NCI-H1105 (cell line): ENCODE measurements around the gene IFIT3.
A peak's percentile ranks its signal among the peaks of the same experiment; 100 is the strongest.
"Not testable (repeated sequence)": the region's sequence is repeated elsewhere in the genome, so short reads cannot be mapped to it uniquely, and the experiment has no call there.

Experiments
- DNase-seq: peaks from one replicate; lab custom pipeline; 2025; lab: John Stamatoyannopoulos, UW

The IFIT3 gene

DNA sequence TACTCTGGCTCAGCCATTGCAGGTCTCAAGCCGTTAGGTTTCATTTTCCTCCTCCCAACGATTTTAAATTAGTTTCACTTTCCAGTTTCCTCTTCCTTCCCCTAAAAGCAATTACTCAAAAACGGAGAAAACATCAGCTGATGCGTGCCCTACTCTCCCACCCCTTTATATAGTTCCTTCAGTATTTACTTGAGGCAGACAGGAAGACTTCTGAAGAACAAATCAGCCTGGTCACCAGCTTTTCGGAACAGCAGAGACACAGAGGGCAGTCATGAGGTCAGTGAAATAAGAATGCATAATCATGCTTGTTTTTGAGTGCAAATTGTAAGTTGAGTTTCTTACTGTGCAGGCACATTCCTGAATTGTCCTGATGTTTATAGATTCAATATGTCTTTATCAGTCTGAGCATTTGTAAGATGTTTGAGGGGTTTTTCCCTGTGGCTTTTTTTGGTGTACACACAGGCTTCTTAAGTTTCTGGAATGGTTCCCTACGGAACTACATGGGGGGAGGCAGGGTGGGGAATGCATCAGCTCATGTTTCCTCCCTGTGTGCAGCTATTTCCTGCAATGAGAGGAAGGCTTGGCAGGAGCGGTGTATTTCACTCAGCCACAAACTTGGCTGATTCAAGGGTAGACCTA is at the start of gene IFIT3:
TSS of gene IFIT3 (plus strand) at position 195 of the 639 bp plus-strand sequence. CDS start at position 272, 77 bp downstream.
- DNase-seq, result no peak

DNA sequence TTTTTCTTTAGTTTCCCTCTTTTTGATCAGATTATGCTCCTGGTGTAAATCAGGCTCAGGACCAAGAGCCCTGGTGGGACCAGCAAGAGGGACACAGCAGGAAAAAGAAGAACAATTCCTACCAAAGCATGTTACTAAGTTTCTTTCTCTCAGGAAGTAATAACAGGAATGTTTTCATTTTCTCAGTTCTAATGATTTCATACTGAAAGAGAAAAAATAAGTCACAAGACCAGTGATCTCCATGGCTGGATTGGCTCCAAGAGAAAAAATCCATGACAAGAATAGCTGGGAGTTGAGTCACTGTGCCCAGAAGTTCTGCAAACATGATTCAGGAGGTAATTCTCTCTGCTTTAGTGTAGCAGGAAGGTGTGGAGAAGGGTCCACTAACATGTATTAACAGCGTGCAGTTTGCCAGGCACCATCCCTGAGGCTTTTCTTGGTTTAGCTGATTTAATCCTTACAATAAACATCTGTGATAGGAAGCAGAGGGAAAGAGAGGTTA is 49.7 kb upstream of the IFIT3 start:
- no peak for DNase-seq

- no peak for DNase-seq
Measured at GRCh38 chr10:89278900-89279392, 48.9 kb upstream of the IFIT3 start.

DNA sequence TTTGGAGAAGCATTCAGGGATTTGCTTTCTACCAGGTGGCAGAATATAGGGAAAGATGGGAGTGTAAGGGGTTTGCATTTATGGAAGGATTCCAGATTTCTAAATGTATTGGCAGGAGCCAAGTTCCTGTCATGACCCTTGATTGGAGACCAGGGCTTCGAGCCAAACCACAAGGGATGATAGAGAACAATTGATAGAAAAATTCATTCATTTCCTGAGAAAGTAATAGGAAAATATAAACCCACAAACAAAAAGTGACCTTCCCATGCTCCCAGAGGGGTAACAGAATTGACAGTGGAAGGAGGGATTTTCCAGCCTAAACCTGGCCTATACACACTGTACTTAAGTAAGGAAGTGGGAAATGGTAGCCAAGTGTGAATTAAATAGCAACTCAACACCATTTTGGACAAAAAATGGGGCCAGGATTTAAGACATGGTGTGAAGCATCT is 48.4 kb upstream of the IFIT3 start:
- peak; percentile 41 for DNase-seq

GRCh38 chr10:89280508-89280907 is 47.3 kb upstream of the IFIT3 start:
- DNase-seq, result no peak

- DNase-seq, result no peak
Measured at GRCh38 chr10:89281606-89282395, 46.0 kb upstream of the IFIT3 start.

GRCh38 chr10:89283025-89283935 is 44.5 kb upstream of the IFIT3 start:
- no peak for DNase-seq

- DNase-seq, result no peak
Measured at GRCh38 chr10:89283936-89284475, 43.8 kb upstream of the IFIT3 start.

DNA sequence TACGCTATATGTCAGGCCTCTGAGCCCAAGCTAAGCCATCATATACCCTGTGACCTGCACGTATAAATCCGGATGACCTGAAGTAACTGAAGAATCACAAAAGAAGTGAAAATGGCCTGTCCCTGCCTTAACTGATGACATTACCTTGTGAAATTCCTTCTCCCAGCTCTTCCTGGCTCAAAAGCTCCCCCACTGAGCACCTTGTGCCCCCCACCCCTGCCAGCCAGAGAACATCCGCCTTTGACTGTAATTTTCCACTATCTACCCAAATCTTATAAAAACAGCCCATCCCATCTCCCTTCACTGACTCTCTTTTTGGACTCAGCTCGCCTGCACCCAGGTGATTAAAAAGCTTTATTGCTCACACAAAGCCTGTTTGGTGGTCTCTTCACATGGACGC is 43.1 kb upstream of the IFIT3 start:
- DNase-seq, result not testable (repeated sequence)

DNA sequence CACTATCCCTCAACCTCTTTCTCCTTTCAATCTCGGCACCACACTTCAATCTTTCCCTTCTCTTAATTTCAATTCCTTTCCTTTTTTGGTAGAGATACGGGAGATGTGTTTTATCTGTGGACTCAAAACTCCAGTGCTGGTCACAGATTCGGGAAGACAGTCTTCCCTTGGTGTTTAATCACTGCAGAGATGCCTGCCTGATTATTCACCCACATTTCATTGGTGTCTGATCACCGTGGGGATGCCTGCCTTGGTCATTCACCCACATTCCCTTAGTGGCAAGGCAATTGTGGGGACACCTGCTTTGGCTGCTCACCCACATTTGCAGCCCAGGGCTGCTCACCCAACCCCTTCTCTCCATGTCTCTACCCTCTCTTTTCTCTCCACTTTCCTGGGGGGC is 42.5 kb upstream of the IFIT3 start:
- DNase-seq, result not testable (repeated sequence)

DNA sequence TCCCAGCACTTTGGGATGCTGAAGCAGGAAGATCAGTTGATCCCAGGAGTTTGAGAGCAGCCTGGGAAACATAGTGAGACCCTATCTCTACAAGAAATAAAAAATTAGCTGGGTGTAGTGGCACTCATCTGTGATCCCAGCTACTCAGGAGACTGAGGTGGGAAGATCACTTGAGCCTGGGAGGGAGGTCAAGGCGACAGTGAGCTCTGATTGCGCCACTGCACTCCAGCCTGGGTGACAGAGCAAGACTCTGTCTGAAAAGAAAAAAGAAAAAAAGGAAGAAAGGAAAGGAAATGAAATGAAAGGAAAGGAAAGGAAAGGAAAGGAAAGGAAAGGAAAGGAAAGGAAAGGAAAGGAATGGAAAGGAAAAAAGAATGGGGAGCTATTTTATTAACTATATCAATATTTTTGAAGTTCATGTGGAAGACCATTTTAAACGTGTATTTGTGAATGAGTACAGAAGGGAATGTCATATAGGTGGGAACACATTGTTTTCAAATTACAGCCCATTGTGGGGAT is 33.0 kb upstream of the IFIT3 start:
- no peak for DNase-seq

DNA sequence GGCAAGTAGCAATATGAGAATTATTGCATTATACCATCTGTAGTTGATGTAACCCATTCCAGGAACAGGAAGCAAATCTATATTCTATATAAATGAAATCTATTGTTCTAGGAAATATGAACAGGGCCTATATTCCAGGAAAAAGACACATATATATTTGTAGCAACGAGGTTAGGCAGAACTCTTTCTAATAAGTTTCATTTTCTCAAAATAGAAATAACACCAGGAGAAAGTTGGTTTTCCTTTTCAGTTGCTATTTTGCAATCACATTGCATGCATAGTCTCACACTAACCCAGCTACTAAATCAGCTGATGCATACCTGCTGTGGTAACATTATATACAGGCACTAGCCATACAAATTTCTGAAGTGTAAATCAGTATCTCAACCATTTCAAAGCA is 32.2 kb upstream of the IFIT3 start:
- DNase-seq, result no peak

DNA sequence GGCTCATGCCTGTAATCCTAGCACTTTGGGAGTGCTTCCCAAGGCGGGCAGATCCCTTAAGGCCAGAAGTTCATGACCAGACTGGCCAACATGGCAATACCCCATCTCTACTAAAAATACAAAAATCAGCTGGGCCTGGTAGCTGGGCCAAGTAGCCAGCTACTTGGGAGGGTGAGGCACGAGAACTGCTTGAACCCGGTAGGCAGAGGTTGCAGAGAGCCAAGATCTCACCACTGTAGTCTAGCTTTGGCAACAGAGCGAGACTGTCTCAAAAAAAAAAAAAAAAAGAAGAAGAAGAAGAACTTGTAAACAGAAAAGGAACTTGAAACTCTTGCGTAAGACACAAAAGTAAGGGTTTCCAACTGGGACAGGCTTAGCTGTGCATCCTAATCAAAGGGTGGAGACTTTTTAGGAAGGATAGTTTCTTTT is 31.6 kb upstream of the IFIT3 start:
- DNase-seq, result no peak

DNA sequence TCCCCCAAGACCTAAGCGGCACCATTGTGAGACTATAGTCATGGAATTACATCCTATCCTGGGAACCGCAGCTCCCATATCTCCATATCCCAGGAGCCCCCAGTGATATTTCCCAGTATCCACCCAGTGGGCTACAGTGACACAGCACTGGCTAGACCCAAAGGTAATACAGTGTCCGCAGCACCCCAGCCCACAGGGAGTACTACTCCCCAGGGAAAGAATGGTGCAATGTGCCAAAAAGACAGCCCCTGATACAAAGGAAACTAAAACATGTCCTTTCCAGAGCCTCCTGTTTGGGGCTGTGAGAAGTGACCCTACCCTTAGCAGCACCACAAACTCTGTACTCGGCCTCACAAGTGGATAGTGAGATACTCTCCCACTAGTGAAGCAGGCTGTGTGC is 30.4 kb upstream of the IFIT3 start:
- DNase-seq, result no peak

GRCh38 chr10:89297791-89298190 is 30.0 kb upstream of the IFIT3 start:
- DNase-seq, result no peak

DNA sequence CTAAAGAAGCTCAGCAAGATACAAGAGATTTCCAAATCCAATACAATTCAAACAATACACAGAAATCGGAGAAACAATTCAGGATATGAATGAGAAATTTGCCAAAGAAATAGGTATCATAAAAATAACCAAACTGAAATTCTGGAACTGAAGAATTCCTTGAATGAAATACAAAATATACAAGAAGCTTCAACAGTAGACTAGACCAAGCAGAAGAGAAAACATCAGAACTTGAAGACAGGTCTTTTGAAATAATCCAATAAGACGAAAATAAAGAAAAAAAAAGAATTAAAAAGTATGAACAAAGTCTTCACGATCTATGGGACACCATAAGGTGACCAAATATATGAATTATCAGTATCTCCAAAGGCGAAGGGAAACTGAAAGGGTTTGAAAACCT is 28.8 kb upstream of the IFIT3 start:
- DNase-seq, result no peak

- DNase-seq, result no peak
Measured at GRCh38 chr10:89301232-89301631, 26.6 kb upstream of the IFIT3 start.

GRCh38 chr10:89301721-89302445 is 25.9 kb upstream of the IFIT3 start, which contains the start of gene IFIT2:
Gene IFIT2, plus strand, starts transcription at chr10:89302046. Its CDS starts 78 bp downstream, at chr10:89302124.
- DNase-seq, result peak; percentile 22

DNA sequence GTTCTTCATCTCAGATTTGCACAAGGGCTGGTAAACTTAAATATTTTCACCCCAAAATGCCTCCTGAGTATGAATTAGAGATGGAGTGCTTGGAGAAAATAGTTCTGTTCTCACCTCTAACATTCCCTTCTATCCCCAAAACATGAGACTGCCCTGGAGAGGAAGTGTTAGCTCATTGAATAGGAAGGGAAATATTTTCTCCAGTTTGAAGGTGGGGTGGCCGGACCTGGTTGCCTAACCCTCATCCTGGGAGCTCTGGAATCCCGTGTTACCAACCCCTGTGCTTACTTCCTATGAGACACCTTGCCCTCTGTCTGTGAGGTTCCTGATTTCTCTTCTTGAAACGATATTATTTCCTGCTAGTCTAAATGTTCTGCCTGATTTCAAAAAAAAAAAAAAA is 25.2 kb upstream of the IFIT3 start:
- DNase-seq, result no peak

GRCh38 chr10:89303161-89303560 is 24.6 kb upstream of the IFIT3 start:
- DNase-seq, result no peak

- no peak for DNase-seq
Measured at GRCh38 chr10:89304026-89304425, 23.8 kb upstream of the IFIT3 start.
